GM23338 (cell line): ENCODE data around the gene DPY19L3. TPM values are rescaled to one million over a fixed set of nuclear protein-coding genes. Genes with fewer than 3 reads are reported as not detected.
"Not testable (repeated sequence)": the region's sequence is repeated elsewhere in the genome, so short reads cannot be mapped to it uniquely, and the experiment has no call there.

Source experiments
- ATAC-seq: fragments of 200-7000 bp; cut with Tn5 transposase; 3 replicates; pipeline ENCODE4 v1.9.1; 2020
- DNase-seq: peaks from one replicate; pipeline ENCODE4 v3.0.0-alpha.2; 2015; ENCODE audit warnings: low spot score
- H2AFZ ChIP-seq: fragments of 200-600 bp; sonication (generic); 2 replicates; pipeline ENCODE4 v1.8.0; 2016; ENCODE audit warnings: antibody characterized with exemption, mild to moderate bottlenecking, moderate library complexity
- H3F3A ChIP-seq: fragments of 200-600 bp; sonication (generic); replicated peaks from 2 replicates; pipeline ENCODE4 v1.8.0; 2017; ENCODE audit warnings: antibody characterized with exemption, mixed run types, low read depth
- H3K27ac ChIP-seq: fragments of 200-600 bp; sonication (generic); 2 replicates; pipeline ENCODE4 v1.6.1; 2016; ENCODE audit warnings: low read depth
- H3K27me3 ChIP-seq: fragments of 200-600 bp; sonication (generic); 2 replicates; pipeline ENCODE4 v1.8.0; 2016; ENCODE audit warnings: mild to moderate bottlenecking, mixed run types, moderate library complexity; ENCODE audit not compliant: insufficient read depth
- H3K36me3 ChIP-seq: fragments of 200-600 bp; sonication (generic); 2 replicates; pipeline ENCODE4 v1.8.0; 2016; ENCODE audit warnings: mild to moderate bottlenecking; ENCODE audit not compliant: insufficient read depth
- H3K4me1 ChIP-seq: fragments of 200-600 bp; sonication (generic); 2 replicates; pipeline ENCODE4 v1.8.0; 2016; ENCODE audit warnings: mild to moderate bottlenecking, moderate library complexity; ENCODE audit not compliant: insufficient read depth
- H3K4me2 ChIP-seq: fragments of 200-600 bp; sonication (generic); 2 replicates; pipeline ENCODE4 v1.7.1; 2017; ENCODE audit warnings: mixed run types
- H3K4me3 ChIP-seq: fragments of 200-600 bp; sonication (generic); 2 replicates; pipeline ENCODE4 v1.6.1; 2016; ENCODE audit warnings: mixed run types
- H3K79me2 ChIP-seq: fragments of 200-600 bp; sonication (generic); replicated peaks from 2 replicates; pipeline ENCODE4 v1.8.0; 2017; ENCODE audit warnings: mild to moderate bottlenecking; ENCODE audit not compliant: insufficient read depth
- H3K9me2 ChIP-seq: fragments of 200-600 bp; sonication (generic); 2 replicates; pipeline ENCODE4 v1.8.0; 2017; ENCODE audit not compliant: insufficient read depth
- H4K20me1 ChIP-seq: fragments of 200-600 bp; sonication (generic); replicated peaks from 2 replicates; pipeline ENCODE4 v1.8.0; 2017; ENCODE audit warnings: mild to moderate bottlenecking; ENCODE audit not compliant: insufficient read depth
- H3K27ac Mint-ChIP-seq: 2 replicates; pipeline ENCODE4 v1.8.0; 2020; ENCODE audit warnings: inconsistent platforms, mild to moderate bottlenecking, moderate library complexity, mixed read lengths
- H3K27me3 Mint-ChIP-seq: 3 replicates; pipeline ENCODE4 v1.8.0; 2022; ENCODE audit warnings: low read depth, mild to moderate bottlenecking, moderate library complexity, mixed read lengths, inconsistent platforms; ENCODE audit not compliant: insufficient read depth, poor library complexity
- H3K36me3 Mint-ChIP-seq: 3 replicates; pipeline ENCODE4 v1.8.0; 2021; ENCODE audit warnings: low read depth, mild to moderate bottlenecking, inconsistent platforms, moderate library complexity, mixed read lengths
- H3K4me1 Mint-ChIP-seq: 3 replicates; pipeline ENCODE4 v1.8.0; 2020; ENCODE audit warnings: mild to moderate bottlenecking, inconsistent platforms, mixed read lengths
- H3K4me3 Mint-ChIP-seq: 3 replicates; pipeline ENCODE4 v1.8.0; 2021; ENCODE audit warnings: moderate library complexity, mild to moderate bottlenecking, inconsistent platforms, mixed read lengths
- H3K9me3 Mint-ChIP-seq: 3 replicates; pipeline ENCODE4 v1.8.0; 2020; ENCODE audit warnings: moderate library complexity, mild to moderate bottlenecking, inconsistent platforms, mixed read lengths
- CREB1 ChIP-seq: fragments of 250-450 bp; sonication (Bioruptor Pico); IDR thresholded peaks from 2 replicates; pipeline ENCODE4 v1.5.0; 2020; ENCODE audit warnings: low read depth, mild to moderate bottlenecking, moderate library complexity
- EZH2 ChIP-seq: fragments of 200-600 bp; sonication (generic); IDR thresholded peaks from one replicate; pipeline ENCODE4 v1.8.0; 2017; ENCODE audit warnings: antibody characterized with exemption, mild to moderate bottlenecking, low read depth; ENCODE audit not compliant: unreplicated experiment
- JUNB ChIP-seq: IDR thresholded peaks from one replicate; pipeline ENCODE4 v1.6.1; 2016; ENCODE audit warnings: antibody characterized with exemption; ENCODE audit not compliant: unreplicated experiment
- NANOG ChIP-seq: IDR thresholded peaks from 2 replicates; pipeline ENCODE4 v1.6.1; 2016; ENCODE audit warnings: antibody characterized with exemption, borderline replicate concordance
- POLR2AphosphoS5 ChIP-seq: IDR thresholded peaks from 2 replicates; pipeline ENCODE4 v1.6.1; 2016; ENCODE audit warnings: antibody characterized with exemption, low read depth
- STAT1 ChIP-seq: IDR thresholded peaks from one replicate; pipeline ENCODE4 v1.6.1; 2016; ENCODE audit warnings: antibody characterized with exemption; ENCODE audit not compliant: unreplicated experiment
- ZNF114 ChIP-seq: fragments of 250-450 bp; sonication (Bioruptor Pico); IDR thresholded peaks from 2 replicates; pipeline ENCODE4 v1.5.0; 2020; ENCODE audit warnings: mild to moderate bottlenecking, moderate library complexity
- ZNF331 ChIP-seq: fragments of 250-450 bp; sonication (Bioruptor Pico); IDR thresholded peaks from 2 replicates; pipeline ENCODE4 v1.5.0; 2020; ENCODE audit warnings: low read depth, mild to moderate bottlenecking, moderate library complexity
- polyA plus RNA-seq: library from polyadenylated mRNA; unstranded; fragments of >200 nt; fragmentation: Nextera tagmentation; extraction: Ambion mirVana; gene quantifications from 2 replicates; pipeline ENCODE4 v1.2.1, GENCODE V29; 2016
- total RNA-seq: library from RNA; depleted of rRNA; stranded (reverse); fragments of >200 nt; shearing (Covaris generic); gene quantifications from 2 replicates; pipeline ENCODE4 v1.2.3, GENCODE V29; 2014
- TF ChIP-seq, protein P1 (sequence below): IDR thresholded peaks from 2 replicates; pipeline ENCODE4 v1.6.1; 2016; ENCODE audit warnings: antibody characterized with exemption
- TF ChIP-seq, protein P2 (sequence below): IDR thresholded peaks from one replicate; pipeline ENCODE4 v1.6.1; 2018; ENCODE audit warnings: antibody characterized with exemption; ENCODE audit not compliant: unreplicated experiment
- TF ChIP-seq, protein P3 (sequence below), 2 experiments: fragments of 200-600 bp in 1 of 2; sonication (generic) in 1 of 2; conservative IDR thresholded peaks; 2 replicates each; pipeline versions ENCODE4 v1.5.1 to v1.6.1; 2016 to 2017; ENCODE audit warnings: antibody characterized with exemption in 2 of 2, low read depth in 2 of 2, mild to moderate bottlenecking in 2 of 2, moderate library complexity in 1 of 2

Gene DPY19L3
- total and polyA plus RNA-seq, 2 experiments from 2014 or later: 13.5 to 46.6 TPM

DNA sequence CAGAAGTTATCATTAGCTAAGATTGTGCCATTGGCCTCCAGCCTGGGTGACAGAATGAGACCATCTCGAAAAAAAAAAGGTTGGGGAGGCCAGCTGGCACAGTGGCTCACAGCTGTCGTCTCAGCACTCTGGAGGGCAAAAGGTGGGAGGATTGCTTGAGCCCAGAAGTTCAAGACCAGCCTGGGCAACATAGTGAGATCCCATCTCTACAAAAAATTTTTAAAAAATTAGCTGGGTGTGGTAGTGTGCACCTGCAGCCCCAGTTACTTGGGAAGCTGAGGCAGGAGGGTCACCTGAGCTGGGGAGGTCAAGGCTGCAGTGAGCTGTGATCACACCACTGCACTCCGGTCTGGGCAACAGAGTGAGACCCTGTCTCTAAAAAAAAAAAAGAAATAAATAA is 18.4 kb downstream of the DPY19L3 start:
- not testable (repeated sequence) for ATAC-seq, H3K4me3 ChIP-seq, H3K4me2 ChIP-seq, H3K4me1 Mint-ChIP-seq, H4K20me1 ChIP-seq, H3K27ac ChIP-seq, H3F3A ChIP-seq, H3K27me3 ChIP-seq, H3K4me3 Mint-ChIP-seq, H3K9me3 Mint-ChIP-seq, H2AFZ ChIP-seq, H3K27ac Mint-ChIP-seq, H3K36me3 ChIP-seq, H3K27me3 Mint-ChIP-seq, H3K4me1 ChIP-seq, DNase-seq, H3K9me2 ChIP-seq
- H3K36me3 Mint-ChIP-seq: peaks cover 29% of the 10 kb centered on the region
- peaks cover 19% of the 10 kb centered on the region; the same call in 1 of the 2 replicates for H3K79me2 ChIP-seq

DNA sequence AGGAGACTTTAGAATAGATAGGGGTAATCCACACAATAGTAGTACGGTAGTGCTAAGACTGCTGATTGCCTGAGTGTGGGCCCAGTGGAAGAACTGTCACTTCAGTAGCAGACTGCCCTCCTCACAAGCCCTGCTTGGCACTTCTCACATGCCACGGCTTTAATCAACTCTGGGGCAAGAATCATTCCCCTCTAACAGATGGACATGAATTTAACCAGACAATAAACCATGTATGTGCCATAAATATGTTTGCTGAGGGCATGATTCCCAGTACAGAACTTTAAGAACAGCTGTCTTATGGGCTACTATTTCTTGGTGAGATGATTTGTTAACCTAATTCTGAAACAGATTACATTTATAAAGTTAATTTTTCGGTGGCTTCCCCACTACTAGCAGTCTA is 22.0 kb downstream of the DPY19L3 start:
- Histone ChIP-seq H3K36me3 (no peaks in the 10 kb centered on the region; the same call in 1 of the 2 replicates), H3K4me1 (0 out of 2 replicates have a peak, but pooled peaks cover 4% of the 10 kb centered on the region), H3K4me3 (no peak overlapping the region), H2AFZ (no peak overlapping the region), H3K79me2 (peaks cover 39% of the 10 kb centered on the region), H3K4me2 (no peak overlapping the region), H3K27ac (no peak overlapping the region), H3K27me3 (no peaks in the 10 kb centered on the region), H3F3A (no peaks in the 10 kb centered on the region), H3K9me2 (no peaks in the 10 kb centered on the region), H4K20me1 (peaks cover 16% of the 10 kb centered on the region; the same call in 1 of the 2 replicates)
- H3K4me3 Mint-ChIP-seq: no peak overlapping the region
- no peak for ATAC-seq
- H3K4me1 Mint-ChIP-seq: no peaks in the 10 kb centered on the region
- H3K27ac Mint-ChIP-seq: no peak overlapping the region
- no peak for DNase-seq
- peaks cover 14% of the 10 kb centered on the region for H3K36me3 Mint-ChIP-seq
- H3K27me3 Mint-ChIP-seq: no peaks in the 10 kb centered on the region
- no peaks in the 10 kb centered on the region for H3K9me3 Mint-ChIP-seq
- no peak for TF ChIP-seq NANOG
- no peak for TF ChIP-seq ZNF114
- TF ChIP-seq, protein P1, sequence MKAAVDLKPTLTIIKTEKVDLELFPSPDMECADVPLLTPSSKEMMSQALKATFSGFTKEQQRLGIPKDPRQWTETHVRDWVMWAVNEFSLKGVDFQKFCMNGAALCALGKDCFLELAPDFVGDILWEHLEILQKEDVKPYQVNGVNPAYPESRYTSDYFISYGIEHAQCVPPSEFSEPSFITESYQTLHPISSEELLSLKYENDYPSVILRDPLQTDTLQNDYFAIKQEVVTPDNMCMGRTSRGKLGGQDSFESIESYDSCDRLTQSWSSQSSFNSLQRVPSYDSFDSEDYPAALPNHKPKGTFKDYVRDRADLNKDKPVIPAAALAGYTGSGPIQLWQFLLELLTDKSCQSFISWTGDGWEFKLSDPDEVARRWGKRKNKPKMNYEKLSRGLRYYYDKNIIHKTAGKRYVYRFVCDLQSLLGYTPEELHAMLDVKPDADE: no peak
- TF ChIP-seq, protein P2, sequence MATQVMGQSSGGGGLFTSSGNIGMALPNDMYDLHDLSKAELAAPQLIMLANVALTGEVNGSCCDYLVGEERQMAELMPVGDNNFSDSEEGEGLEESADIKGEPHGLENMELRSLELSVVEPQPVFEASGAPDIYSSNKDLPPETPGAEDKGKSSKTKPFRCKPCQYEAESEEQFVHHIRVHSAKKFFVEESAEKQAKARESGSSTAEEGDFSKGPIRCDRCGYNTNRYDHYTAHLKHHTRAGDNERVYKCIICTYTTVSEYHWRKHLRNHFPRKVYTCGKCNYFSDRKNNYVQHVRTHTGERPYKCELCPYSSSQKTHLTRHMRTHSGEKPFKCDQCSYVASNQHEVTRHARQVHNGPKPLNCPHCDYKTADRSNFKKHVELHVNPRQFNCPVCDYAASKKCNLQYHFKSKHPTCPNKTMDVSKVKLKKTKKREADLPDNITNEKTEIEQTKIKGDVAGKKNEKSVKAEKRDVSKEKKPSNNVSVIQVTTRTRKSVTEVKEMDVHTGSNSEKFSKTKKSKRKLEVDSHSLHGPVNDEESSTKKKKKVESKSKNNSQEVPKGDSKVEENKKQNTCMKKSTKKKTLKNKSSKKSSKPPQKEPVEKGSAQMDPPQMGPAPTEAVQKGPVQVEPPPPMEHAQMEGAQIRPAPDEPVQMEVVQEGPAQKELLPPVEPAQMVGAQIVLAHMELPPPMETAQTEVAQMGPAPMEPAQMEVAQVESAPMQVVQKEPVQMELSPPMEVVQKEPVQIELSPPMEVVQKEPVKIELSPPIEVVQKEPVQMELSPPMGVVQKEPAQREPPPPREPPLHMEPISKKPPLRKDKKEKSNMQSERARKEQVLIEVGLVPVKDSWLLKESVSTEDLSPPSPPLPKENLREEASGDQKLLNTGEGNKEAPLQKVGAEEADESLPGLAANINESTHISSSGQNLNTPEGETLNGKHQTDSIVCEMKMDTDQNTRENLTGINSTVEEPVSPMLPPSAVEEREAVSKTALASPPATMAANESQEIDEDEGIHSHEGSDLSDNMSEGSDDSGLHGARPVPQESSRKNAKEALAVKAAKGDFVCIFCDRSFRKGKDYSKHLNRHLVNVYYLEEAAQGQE: no peak
- TF ChIP-seq POLR2AphosphoS5: no peak
- no peak for TF ChIP-seq STAT1
- TF ChIP-seq CREB1 (CRISPR knock-in tag): no peak
- TF ChIP-seq EZH2: no peak
- TF ChIP-seq, protein P3, sequence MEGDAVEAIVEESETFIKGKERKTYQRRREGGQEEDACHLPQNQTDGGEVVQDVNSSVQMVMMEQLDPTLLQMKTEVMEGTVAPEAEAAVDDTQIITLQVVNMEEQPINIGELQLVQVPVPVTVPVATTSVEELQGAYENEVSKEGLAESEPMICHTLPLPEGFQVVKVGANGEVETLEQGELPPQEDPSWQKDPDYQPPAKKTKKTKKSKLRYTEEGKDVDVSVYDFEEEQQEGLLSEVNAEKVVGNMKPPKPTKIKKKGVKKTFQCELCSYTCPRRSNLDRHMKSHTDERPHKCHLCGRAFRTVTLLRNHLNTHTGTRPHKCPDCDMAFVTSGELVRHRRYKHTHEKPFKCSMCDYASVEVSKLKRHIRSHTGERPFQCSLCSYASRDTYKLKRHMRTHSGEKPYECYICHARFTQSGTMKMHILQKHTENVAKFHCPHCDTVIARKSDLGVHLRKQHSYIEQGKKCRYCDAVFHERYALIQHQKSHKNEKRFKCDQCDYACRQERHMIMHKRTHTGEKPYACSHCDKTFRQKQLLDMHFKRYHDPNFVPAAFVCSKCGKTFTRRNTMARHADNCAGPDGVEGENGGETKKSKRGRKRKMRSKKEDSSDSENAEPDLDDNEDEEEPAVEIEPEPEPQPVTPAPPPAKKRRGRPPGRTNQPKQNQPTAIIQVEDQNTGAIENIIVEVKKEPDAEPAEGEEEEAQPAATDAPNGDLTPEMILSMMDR (conservative IDR thresholded peaks at IDR 0.05; ENCODE audit: low read depth in 2 of 2): no peak
- no peak for TF ChIP-seq JUNB
- TF ChIP-seq ZNF331 (CRISPR knock-in tag): no peak
